Endodermal cell (in vitro differentiated cells): ENCODE measurements around the gene TIMM23. TPM values are rescaled to one million over a fixed set of nuclear protein-coding genes. Genes with fewer than 3 reads are reported as not detected.

Source experiments
- DNase-seq: peaks from one replicate; pipeline ENCODE4 v3.0.0-alpha.2; 2017
- H3K27ac ChIP-seq: 2 replicates; pipeline ENCODE4 v1.5.1; 2013; ENCODE audit warnings: mild to moderate bottlenecking, low read depth, low read length, moderate library complexity
- H3K27me3 ChIP-seq: 2 replicates; pipeline ENCODE4 v1.6.1; 2013; ENCODE audit warnings: mild to moderate bottlenecking, low read length, moderate library complexity; ENCODE audit not compliant: insufficient read depth, control insufficient read depth, poor library complexity, severe bottlenecking
- H3K36me3 ChIP-seq: 2 replicates; pipeline ENCODE4 v1.7.0; 2013; ENCODE audit warnings: mild to moderate bottlenecking, low read length, moderate library complexity; ENCODE audit not compliant: control insufficient read depth, insufficient read depth
- H3K4me1 ChIP-seq: one replicate; pipeline ENCODE4 v1.7.0; 2013; ENCODE audit warnings: low read length; ENCODE audit not compliant: control insufficient read depth, insufficient read depth
- H3K4me3 ChIP-seq: 2 replicates; pipeline ENCODE4 v1.5.1; 2013; ENCODE audit warnings: mild to moderate bottlenecking, low read length, moderate library complexity
- H3K9ac ChIP-seq: 2 replicates; pipeline ENCODE4 v1.6.1; 2013; ENCODE audit warnings: mild to moderate bottlenecking, low read length, moderate library complexity; ENCODE audit not compliant: poor library complexity, severe bottlenecking; ENCODE audit errors: extremely low read depth
- H3K9me3 ChIP-seq: 2 replicates; pipeline ENCODE4 v1.6.1; 2013; ENCODE audit warnings: mild to moderate bottlenecking, low read length, moderate library complexity; ENCODE audit not compliant: control insufficient read depth
- H3K27ac Mint-ChIP-seq: 2 replicates; pipeline ENCODE4 v1.8.0; 2020; ENCODE audit warnings: mixed read lengths
- H3K27me3 Mint-ChIP-seq: 2 replicates; pipeline ENCODE4 v1.8.0; 2021; ENCODE audit warnings: mild to moderate bottlenecking, mixed read lengths; ENCODE audit not compliant: insufficient read depth
- H3K36me3 Mint-ChIP-seq: 2 replicates; pipeline ENCODE4 v1.8.0; 2020; ENCODE audit warnings: low read depth, mixed read lengths
- H3K4me1 Mint-ChIP-seq: 2 replicates; pipeline ENCODE4 v1.8.0; 2020; ENCODE audit warnings: mixed read lengths
- H3K4me3 Mint-ChIP-seq: 2 replicates; pipeline ENCODE4 v1.8.0; 2020; ENCODE audit warnings: mild to moderate bottlenecking, moderate library complexity, mixed read lengths
- H3K9me3 Mint-ChIP-seq: 2 replicates; pipeline ENCODE4 v1.8.0; 2020; ENCODE audit warnings: mild to moderate bottlenecking, mixed read lengths
- CTCF ChIP-seq: fragments of 200-600 bp; sonication (generic); conservative IDR thresholded peaks from 2 replicates; pipeline ENCODE4 v1.5.0; 2021; ENCODE audit warnings: antibody characterized with exemption, mild to moderate bottlenecking
- WGBS, 2 experiments: methylation state at CpG; one replicate each; pipeline versions ENCODE4 v1.1.5 to v1.1.7; 2013; ENCODE audit warnings: missing lambda C conversion rate in 2 of 2, mixed read lengths in 1 of 2; ENCODE audit not compliant: insufficient coverage in 1 of 2, insufficient read length in 1 of 2; 5-methylcytosine and 5-hydroxymethylcytosine counted together
- total RNA-seq, 2 donors: library from RNA; stranded (reverse); fragmentation: NEBNext Ultra II Directional in 1 of 2; extraction: Animal tissue kit (Norgen Biotek cat#: 25700) in 1 of 2; gene quantifications; 2 replicates in 1 of 2; 3 replicates in 1 of 2; pipeline ENCODE4 v1.2.1, GENCODE V29; 2021

Gene TIMM23
- total RNA-seq, 2 donors from 2014 or later, result 86.3 to 88.5 TPM

- H3K27me3 Mint-ChIP-seq, result no peaks in the 10 kb centered on the region
- DNase-seq, result no peak
- Histone ChIP-seq H3K9ac (no peak overlapping the region), H3K9me3 (peaks cover 12% of the 10 kb centered on the region), H3K4me3 (no peak overlapping the region), H3K27ac (no peak overlapping the region), H3K27me3 (no peaks in the 10 kb centered on the region), H3K36me3 (peaks cover 97% of the 10 kb centered on the region), H3K4me1 (no peaks in the 10 kb centered on the region)
- peaks cover 88% of the 10 kb centered on the region for H3K36me3 Mint-ChIP-seq
- H3K4me1 Mint-ChIP-seq, result no peaks in the 10 kb centered on the region
- no peak overlapping the region for H3K4me3 Mint-ChIP-seq
- TF ChIP-seq CTCF, result no peak
- H3K9me3 Mint-ChIP-seq, result no peaks in the 10 kb centered on the region
- H3K27ac Mint-ChIP-seq, result no peak overlapping the region
- WGBS, 2 experiments, result 94 to 100% methylated on average over 2 to 3 of the region's 3 CpGs
Observed at GRCh38 chr10:46012746-46013145, 40.5 kb downstream of the TIMM23 start.

GRCh38 chr10:46014206-46014605 is 41.9 kb downstream of the TIMM23 start:
- H3K27me3 ChIP-seq, result no peaks in the 10 kb centered on the region
- DNase-seq, result no peak
- H3K27ac ChIP-seq, result no peak overlapping the region
- peaks cover 81% of the 10 kb centered on the region for H3K36me3 Mint-ChIP-seq
- TF ChIP-seq CTCF, result no peak
- no peak overlapping the region for H3K27ac Mint-ChIP-seq
- no peak overlapping the region for H3K4me3 ChIP-seq
- H3K9me3 Mint-ChIP-seq, result no peaks in the 10 kb centered on the region
- H3K9me3 ChIP-seq, result no peaks in the 10 kb centered on the region
- H3K9ac ChIP-seq, result no peak overlapping the region
- H3K36me3 ChIP-seq, result peaks cover 97% of the 10 kb centered on the region
- no peak overlapping the region for H3K4me3 Mint-ChIP-seq
- peaks cover 4% of the 10 kb centered on the region for H3K4me1 ChIP-seq
- H3K4me1 Mint-ChIP-seq, result peaks cover 10% of the 10 kb centered on the region
- H3K27me3 Mint-ChIP-seq, result no peaks in the 10 kb centered on the region
- 96 to 97% methylated on average over 5 of the region's 5 CpGs for WGBS, 2 experiments

GRCh38 chr10:46014683-46015405 is 42.6 kb downstream of the TIMM23 start:
- 92 to 97% methylated on average over 4 to 5 of the region's 5 CpGs for WGBS, 2 experiments
- H3K9me3 ChIP-seq, result no peaks in the 10 kb centered on the region
- peaks cover 16% of the 10 kb centered on the region for H3K4me1 Mint-ChIP-seq

More at GRCh38 chr10:46014683-46015405, 42.6 kb downstream of the TIMM23 start:
- Histone ChIP-seq H3K4me3 (no peak overlapping the region), H3K4me1 (peaks cover 5% of the 10 kb centered on the region), H3K27ac (no peak overlapping the region), H3K27me3 (no peaks in the 10 kb centered on the region), H3K36me3 (peaks cover 92% of the 10 kb centered on the region), H3K9ac (no peak overlapping the region)
- TF ChIP-seq CTCF, result no peak
- no peaks in the 10 kb centered on the region for H3K27me3 Mint-ChIP-seq
- peaks cover 78% of the 10 kb centered on the region for H3K36me3 Mint-ChIP-seq
- no peaks in the 10 kb centered on the region for H3K9me3 Mint-ChIP-seq
- H3K4me3 Mint-ChIP-seq, result no peak overlapping the region
- no peak for DNase-seq
- H3K27ac Mint-ChIP-seq, result no peak overlapping the region
